ENCODE data around the gene GNAI1.

- TF ChIP-seq EZH2 (IDR thresholded peaks at IDR 0.05; ENCODE audit: borderline replicate concordance, insufficient read depth, low read depth, low read length, poor library complexity, severe bottlenecking): no peak
- no peak for TF ChIP-seq CTCF (IDR thresholded peaks at IDR 0.05)
These were observed 119.0 kb downstream of the GNAI1 start for GRCh38 chr7:80253653-80254052.

Measured in B cell (primary cell).